Measurements from ENCODE around the gene LRRC23.

LRRC23 gene

DNA sequence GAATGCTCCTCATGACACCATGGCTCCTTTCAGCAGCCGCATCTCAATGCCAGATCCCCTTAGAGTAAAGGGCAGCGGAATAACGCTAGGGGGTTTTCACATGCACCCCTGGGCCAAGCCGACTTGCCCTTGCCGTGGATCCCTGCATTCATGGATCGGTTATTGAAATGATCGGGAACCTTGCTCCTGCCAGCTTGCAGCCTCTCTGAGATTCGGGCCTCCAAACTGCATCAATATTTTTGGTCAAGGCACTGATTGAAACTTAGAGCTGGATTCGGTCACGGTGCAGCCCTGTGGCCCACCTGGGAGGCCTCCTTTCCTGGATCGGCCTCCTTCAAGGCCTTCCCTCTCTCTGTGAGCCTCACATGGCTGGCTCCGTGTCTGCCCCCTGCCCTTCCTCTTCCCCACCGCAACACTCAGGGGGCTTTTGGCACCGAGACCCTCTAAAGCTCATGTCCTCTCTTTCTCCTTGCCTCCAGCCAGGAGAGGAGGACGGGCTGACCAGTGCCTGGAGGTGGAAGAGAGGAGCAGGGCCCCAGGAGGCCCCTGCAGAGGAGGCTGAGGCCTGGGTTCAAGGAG is 48.3 kb downstream of the LRRC23 start:
- POLR2A ChIA-PET, result interaction anchor here (1.8 to 3.3 kb wide), 2 partner anchors 9 kb away, joined by 15 to 21 read pairs; partner anchors contain the start of genes C12orf57 and RNU7-1
- CTCF ChIA-PET, result interaction anchor here (1.0 to 1.1 kb wide), 2 partner anchors 9 to 12 kb away, joined by 4 to 5 read pairs; no protein-coding TSS in a partner anchor
- TF ChIP-seq ZNF384 (IDR thresholded peaks at IDR 0.05) (no peak), HDGF (IDR thresholded peaks at IDR 0.05; ENCODE audit: borderline replicate concordance) (no peak), CTBP1 (IDR thresholded peaks at IDR 0.05; ENCODE audit: borderline replicate concordance) (no peak), SUZ12 (IDR thresholded peaks at IDR 0.05) (no peak), L3MBTL2 (conservative IDR thresholded peaks at IDR 0.05) (no peak)
- TF ChIP-seq, protein P1, sequence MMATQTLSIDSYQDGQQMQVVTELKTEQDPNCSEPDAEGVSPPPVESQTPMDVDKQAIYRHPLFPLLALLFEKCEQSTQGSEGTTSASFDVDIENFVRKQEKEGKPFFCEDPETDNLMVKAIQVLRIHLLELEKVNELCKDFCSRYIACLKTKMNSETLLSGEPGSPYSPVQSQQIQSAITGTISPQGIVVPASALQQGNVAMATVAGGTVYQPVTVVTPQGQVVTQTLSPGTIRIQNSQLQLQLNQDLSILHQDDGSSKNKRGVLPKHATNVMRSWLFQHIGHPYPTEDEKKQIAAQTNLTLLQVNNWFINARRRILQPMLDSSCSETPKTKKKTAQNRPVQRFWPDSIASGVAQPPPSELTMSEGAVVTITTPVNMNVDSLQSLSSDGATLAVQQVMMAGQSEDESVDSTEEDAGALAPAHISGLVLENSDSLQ (IDR thresholded peaks at IDR 0.05), result no peak
- DNase-seq (ENCODE audit: extremely low spot score), result no peak

DNA sequence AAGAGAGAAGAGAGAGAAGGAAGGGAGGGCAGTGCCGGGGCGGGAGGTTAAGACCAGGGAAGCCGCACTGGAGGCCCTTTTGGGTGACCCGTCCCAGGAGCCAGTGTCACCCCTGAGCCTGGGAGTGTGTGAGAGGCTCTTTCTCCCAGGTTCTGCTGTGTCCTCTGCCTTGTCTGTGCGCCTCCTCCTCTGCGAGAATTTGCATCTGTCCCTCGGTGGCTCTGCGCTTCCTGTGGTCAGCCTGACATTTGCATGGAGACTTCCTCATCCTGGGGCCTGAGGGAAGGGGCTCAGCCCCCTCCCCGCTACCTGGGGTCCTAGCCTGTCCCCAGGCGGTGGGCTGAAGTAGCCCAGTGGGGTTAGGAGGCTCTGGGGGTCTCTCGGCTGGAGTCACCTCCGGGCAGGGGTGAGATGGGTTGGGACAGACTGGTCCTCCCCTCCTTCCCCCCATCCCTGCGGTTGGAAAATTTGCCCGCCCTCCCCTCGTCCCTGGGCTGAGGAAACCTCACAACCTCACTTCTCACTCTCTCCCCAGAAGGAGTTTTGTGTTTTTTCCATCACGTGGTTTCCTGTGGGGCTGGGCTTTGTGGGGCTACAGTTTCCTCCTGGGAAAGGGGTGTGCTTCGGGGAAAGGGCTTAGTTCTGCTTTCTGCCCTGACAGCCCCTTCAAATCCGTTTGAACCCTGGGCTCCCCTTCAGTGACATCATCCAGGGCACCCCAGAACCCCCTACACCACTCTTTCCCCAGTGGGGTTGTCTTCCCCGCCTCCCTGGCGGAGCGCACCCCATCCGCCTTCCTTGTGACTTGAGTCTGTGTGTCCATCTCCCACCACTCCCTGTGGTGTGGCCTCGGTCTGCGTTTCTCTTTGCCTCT is 49.1 kb downstream of the LRRC23 start:
- no peak for TF ChIP-seq ARNT (IDR thresholded peaks at IDR 0.05)
- no peak for TF ChIP-seq HDGF (IDR thresholded peaks at IDR 0.05; ENCODE audit: borderline replicate concordance)
- TF ChIP-seq, protein P1 (IDR thresholded peaks at IDR 0.05), result no peak
- no peak for TF ChIP-seq SP1 (IDR thresholded peaks at IDR 0.05)
- no peak for TF ChIP-seq L3MBTL2 (conservative IDR thresholded peaks at IDR 0.05)
- no peak for TF ChIP-seq FOXM1 (IDR thresholded peaks at IDR 0.05; ENCODE audit: borderline replicate concordance)
- TF ChIP-seq LEF1 (IDR thresholded peaks at IDR 0.05; ENCODE audit: borderline replicate concordance), result no peak
- TF ChIP-seq BHLHE40 (IDR thresholded peaks at IDR 0.05; ENCODE audit: borderline replicate concordance), result no peak
- no peak for TF ChIP-seq ELF4 (IDR thresholded peaks at IDR 0.05)
- no peak for TF ChIP-seq ZNF384 (IDR thresholded peaks at IDR 0.05)
- TF ChIP-seq SUZ12 (IDR thresholded peaks at IDR 0.05), result no peak
- no peak for TF ChIP-seq CTBP1 (IDR thresholded peaks at IDR 0.05; ENCODE audit: borderline replicate concordance)
- TF ChIP-seq TARDBP (IDR thresholded peaks at IDR 0.05), result no peak
- no peak for TF ChIP-seq NFRKB (IDR thresholded peaks at IDR 0.05)
- no peak for TF ChIP-seq FOXA1 (IDR thresholded peaks at IDR 0.05)
- TF ChIP-seq FOXK2 (IDR thresholded peaks at IDR 0.05), result no peak
- ChIA-PET POLR2A (interaction anchor here (1.8 to 13.3 kb wide), 4 partner anchors 8 to 16 kb away, joined by 4 to 450 read pairs (median 18); partner anchors contain the start of genes C12orf57 and RNU7-1), CTCF (interaction anchor here (0.7 kb wide), 1 partner anchor 200 kb away, joined by 3 read pairs; no protein-coding TSS in a partner anchor)
- no peak for DNase-seq (ENCODE audit: extremely low spot score)

DNA sequence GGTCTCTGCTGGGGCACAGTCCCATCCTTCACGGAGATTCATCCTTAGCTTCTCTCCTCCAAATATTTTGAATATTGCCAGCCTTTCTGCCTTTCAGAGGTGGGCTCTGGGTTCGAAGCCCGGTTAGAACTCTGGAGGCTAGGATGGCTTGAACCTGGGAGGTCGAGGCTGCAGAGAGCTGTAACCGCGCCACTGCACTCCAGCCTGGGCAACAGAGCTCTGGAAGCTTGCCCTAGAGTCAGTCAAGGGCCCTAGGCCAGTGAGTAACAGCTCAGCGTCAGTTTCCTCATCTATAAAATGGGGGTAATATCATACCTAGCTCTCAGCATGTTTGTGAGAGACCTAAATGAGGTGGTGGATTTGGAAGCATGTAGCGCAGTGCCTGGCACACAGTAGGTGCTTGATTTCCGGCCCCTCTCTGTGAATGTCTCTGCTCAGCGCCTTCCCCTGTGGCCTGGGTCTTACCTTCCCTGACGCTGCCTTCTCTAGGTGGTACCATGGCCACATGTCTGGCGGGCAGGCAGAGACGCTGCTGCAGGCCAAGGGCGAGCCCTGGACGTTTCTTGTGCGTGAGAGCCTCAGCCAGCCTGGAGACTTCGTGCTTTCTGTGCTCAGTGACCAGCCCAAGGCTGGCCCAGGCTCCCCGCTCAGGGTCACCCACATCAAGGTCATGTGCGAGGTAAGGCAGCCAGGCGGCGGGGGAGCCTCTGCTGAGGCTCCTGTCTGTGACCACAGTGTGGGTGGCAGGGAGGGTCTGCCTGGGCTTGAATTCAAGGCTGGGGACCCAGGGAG is 49.9 kb downstream of the LRRC23 start:
- TF ChIP-seq FOXK2 (IDR thresholded peaks at IDR 0.05), result no peak
- TF ChIP-seq NFRKB (IDR thresholded peaks at IDR 0.05), result no peak
- no peak for TF ChIP-seq HDGF (IDR thresholded peaks at IDR 0.05; ENCODE audit: borderline replicate concordance)
- no peak for TF ChIP-seq ZNF384 (IDR thresholded peaks at IDR 0.05)
- no peak for TF ChIP-seq LEF1 (IDR thresholded peaks at IDR 0.05; ENCODE audit: borderline replicate concordance)
- TF ChIP-seq SP1 (IDR thresholded peaks at IDR 0.05), result no peak
- no peak for TF ChIP-seq FOXA1 (IDR thresholded peaks at IDR 0.05)
- no peak for TF ChIP-seq BHLHE40 (IDR thresholded peaks at IDR 0.05; ENCODE audit: borderline replicate concordance)
- no peak for TF ChIP-seq TARDBP (IDR thresholded peaks at IDR 0.05)
- no peak for TF ChIP-seq ELF4 (IDR thresholded peaks at IDR 0.05)
- TF ChIP-seq SUZ12 (IDR thresholded peaks at IDR 0.05), result no peak
- no peak for TF ChIP-seq FOXM1 (IDR thresholded peaks at IDR 0.05; ENCODE audit: borderline replicate concordance)
- no peak for TF ChIP-seq L3MBTL2 (conservative IDR thresholded peaks at IDR 0.05)
- no peak for TF ChIP-seq ARNT (IDR thresholded peaks at IDR 0.05)
- TF ChIP-seq, protein P1 (IDR thresholded peaks at IDR 0.05), result no peak
- no peak for TF ChIP-seq CTBP1 (IDR thresholded peaks at IDR 0.05; ENCODE audit: borderline replicate concordance)
- no peak for DNase-seq (ENCODE audit: extremely low spot score)
- ChIA-PET CTCF (interaction anchor here (0.7 kb wide), 1 partner anchor 201 kb away, joined by 3 read pairs; no protein-coding TSS in a partner anchor), POLR2A (interaction anchor here (2.1 to 13.3 kb wide), 2 partner anchors 8 to 15 kb away, joined by 4 to 450 read pairs; partner anchors contain the start of genes C12orf57 and RNU7-1)

DNA sequence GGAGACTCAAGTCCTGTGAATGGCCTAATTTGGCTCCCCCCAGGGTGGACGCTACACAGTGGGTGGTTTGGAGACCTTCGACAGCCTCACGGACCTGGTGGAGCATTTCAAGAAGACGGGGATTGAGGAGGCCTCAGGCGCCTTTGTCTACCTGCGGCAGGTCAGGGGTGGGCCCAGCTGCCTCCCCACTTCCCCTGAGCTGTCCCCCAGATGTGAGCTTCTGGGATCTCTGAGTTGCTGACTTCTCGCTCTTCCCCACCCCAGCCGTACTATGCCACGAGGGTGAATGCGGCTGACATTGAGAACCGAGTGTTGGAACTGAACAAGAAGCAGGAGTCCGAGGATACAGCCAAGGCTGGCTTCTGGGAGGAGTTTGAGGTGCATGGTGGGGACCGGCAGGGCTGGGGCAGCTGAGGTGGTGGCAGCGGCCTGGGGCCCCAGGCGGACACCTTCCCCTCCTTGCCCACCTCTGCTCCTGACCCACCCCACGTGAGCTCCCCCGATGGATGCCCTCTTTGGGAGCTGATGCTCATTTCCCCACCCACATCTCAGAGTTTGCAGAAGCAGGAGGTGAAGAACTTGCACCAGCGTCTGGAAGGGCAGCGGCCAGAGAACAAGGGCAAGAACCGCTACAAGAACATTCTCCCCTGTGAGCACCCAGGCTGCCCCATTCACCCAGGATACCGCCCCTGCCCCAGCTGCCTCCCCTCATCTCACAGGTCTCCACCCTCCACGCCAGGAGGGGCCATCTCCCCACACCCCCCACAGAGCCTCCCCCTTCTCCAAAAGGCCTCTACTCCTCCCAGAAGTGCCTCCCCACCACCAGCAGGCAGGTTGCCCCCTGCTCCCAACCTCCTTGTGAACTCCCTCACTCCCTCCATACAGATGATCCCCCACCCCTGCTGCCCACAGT is 50.7 kb downstream of the LRRC23 start:
- no peak for DNase-seq (ENCODE audit: extremely low spot score)
- ChIA-PET POLR2A (interaction anchor here (2.1 to 13.3 kb wide), 2 partner anchors 9 to 14 kb away, joined by 4 to 450 read pairs; partner anchors contain the start of genes C12orf57 and RNU7-1), CTCF (interaction anchor here (1.1 kb wide), 1 partner anchor 9 kb away, joined by 3 read pairs; no protein-coding TSS in a partner anchor)
- TF ChIP-seq FOXK2 (IDR thresholded peaks at IDR 0.05) (no peak), CTBP1 (IDR thresholded peaks at IDR 0.05; ENCODE audit: borderline replicate concordance) (no peak), L3MBTL2 (conservative IDR thresholded peaks at IDR 0.05) (no peak), ARNT (IDR thresholded peaks at IDR 0.05) (no peak), SP1 (IDR thresholded peaks at IDR 0.05) (no peak), BHLHE40 (IDR thresholded peaks at IDR 0.05; ENCODE audit: borderline replicate concordance) (no peak), NFRKB (IDR thresholded peaks at IDR 0.05) (no peak), ZNF384 (IDR thresholded peaks at IDR 0.05) (no peak), ELF4 (IDR thresholded peaks at IDR 0.05) (no peak), HDGF (IDR thresholded peaks at IDR 0.05; ENCODE audit: borderline replicate concordance) (no peak), FOXA1 (IDR thresholded peaks at IDR 0.05) (no peak), LEF1 (IDR thresholded peaks at IDR 0.05; ENCODE audit: borderline replicate concordance) (no peak), TARDBP (IDR thresholded peaks at IDR 0.05) (no peak), SUZ12 (IDR thresholded peaks at IDR 0.05) (no peak), FOXM1 (IDR thresholded peaks at IDR 0.05; ENCODE audit: borderline replicate concordance) (no peak)
- TF ChIP-seq, protein P1 (IDR thresholded peaks at IDR 0.05), result no peak
